ENCODE data around the gene ITIH4. TPM values are rescaled to one million over a fixed set of nuclear protein-coding genes. Genes with fewer than 3 reads are reported as not detected.

The ITIH4 gene
- total RNA-seq, 1 donor from 2014 or later, result 6.3 TPM

DNA sequence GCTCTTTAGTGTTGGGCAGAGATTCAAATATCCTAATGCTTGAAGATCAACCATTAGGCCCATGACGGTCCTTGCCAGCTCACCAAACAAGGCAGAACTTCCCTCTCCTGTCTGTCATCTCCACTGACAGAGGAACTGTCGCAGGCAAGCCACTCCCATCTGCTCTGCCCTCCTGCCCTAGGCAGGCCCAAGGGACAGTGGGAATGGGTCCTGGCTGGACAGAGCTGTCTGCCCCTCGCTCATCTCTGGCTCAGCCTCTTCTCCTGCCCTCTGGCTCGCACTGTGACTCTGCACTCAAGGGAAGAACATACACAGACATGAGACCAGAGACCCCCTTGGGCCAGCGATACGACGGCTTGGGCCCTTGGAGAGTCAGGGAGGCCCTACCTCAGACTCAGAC is 12.0 kb upstream of the ITIH4 start:
- TF ChIP-seq, protein P1, sequence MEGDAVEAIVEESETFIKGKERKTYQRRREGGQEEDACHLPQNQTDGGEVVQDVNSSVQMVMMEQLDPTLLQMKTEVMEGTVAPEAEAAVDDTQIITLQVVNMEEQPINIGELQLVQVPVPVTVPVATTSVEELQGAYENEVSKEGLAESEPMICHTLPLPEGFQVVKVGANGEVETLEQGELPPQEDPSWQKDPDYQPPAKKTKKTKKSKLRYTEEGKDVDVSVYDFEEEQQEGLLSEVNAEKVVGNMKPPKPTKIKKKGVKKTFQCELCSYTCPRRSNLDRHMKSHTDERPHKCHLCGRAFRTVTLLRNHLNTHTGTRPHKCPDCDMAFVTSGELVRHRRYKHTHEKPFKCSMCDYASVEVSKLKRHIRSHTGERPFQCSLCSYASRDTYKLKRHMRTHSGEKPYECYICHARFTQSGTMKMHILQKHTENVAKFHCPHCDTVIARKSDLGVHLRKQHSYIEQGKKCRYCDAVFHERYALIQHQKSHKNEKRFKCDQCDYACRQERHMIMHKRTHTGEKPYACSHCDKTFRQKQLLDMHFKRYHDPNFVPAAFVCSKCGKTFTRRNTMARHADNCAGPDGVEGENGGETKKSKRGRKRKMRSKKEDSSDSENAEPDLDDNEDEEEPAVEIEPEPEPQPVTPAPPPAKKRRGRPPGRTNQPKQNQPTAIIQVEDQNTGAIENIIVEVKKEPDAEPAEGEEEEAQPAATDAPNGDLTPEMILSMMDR (conservative IDR thresholded peaks at IDR 0.05), result no peak
- no peak overlapping the region for H3K27ac Mint-ChIP-seq (ENCODE audit: unreplicated experiment)
- H3K9me3 Mint-ChIP-seq, result no peaks in the 10 kb centered on the region
- H3K27me3 Mint-ChIP-seq (ENCODE audit: low read depth), result no peaks in the 10 kb centered on the region
- no peak for DNase-seq (ENCODE audit: low read depth, low spot score)
- peaks cover 39% of the 10 kb centered on the region for H3K4me1 Mint-ChIP-seq
- H3K36me3 Mint-ChIP-seq (ENCODE audit: low read depth), result peaks cover 3% of the 10 kb centered on the region
- H3K4me3 Mint-ChIP-seq, result no peak overlapping the region

DNA sequence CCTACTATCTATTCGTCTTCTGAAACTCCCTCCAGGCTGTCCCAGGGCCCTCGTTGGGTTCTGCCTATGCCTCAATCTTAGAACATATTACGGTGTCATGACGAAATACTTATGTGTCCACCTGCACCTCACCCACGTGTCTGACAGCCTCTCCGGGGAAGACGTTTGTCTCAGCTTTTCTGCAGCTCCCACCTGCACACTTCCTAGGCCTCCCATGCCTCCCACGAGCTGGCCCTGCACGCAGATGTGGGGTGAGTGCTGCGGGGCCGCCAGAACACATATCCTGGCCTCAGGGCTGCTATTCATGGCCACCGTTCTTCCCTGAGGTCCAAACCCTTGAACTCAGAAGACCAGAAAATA is 11.5 kb upstream of the ITIH4 start:
- H3K9me3 Mint-ChIP-seq, result no peaks in the 10 kb centered on the region
- no peak overlapping the region for H3K4me3 Mint-ChIP-seq
- no peak for DNase-seq (ENCODE audit: low read depth, low spot score)
- peaks cover 39% of the 10 kb centered on the region for H3K4me1 Mint-ChIP-seq
- no peaks in the 10 kb centered on the region for H3K27me3 Mint-ChIP-seq (ENCODE audit: low read depth)
- TF ChIP-seq, protein P1 (conservative IDR thresholded peaks at IDR 0.05), result no peak
- peaks cover 3% of the 10 kb centered on the region for H3K36me3 Mint-ChIP-seq (ENCODE audit: low read depth)
- no peak overlapping the region for H3K27ac Mint-ChIP-seq (ENCODE audit: unreplicated experiment)

DNA sequence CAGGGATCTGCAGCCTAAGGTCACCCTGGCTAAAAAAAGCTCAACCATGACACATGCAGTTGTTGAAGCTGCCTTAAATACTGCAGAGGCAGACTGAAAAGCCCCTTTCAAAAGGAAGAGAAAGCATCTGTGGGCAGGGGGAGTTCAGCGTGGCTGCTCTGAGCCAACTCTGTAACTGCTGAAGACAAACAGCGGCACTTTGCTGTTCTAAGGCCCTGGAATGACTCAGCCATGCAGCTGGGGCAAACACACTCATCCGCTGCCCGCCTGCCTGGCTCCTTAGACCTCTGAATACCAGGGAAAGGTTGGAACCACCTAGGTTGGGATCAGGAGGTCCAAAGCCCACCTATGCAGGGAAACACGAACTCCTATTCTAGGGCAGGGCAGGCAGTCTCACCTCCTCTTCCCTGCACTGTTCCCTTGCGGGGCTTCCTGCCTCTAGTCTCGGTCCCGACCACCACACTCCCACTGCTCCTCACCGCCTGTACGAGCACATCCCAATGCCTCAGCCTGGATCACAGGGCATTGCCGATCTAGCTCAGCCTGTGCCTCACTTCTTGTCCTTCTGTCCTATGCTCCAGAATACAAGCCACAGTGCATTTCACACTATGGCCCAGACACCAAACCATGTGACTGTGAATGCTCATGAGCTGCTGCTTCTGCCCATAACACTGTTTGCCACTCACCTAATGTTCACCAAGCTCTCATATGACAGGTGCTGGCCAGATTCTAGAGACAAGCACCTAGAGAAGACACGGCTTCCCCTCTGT is 10.9 kb upstream of the ITIH4 start:
- TF ChIP-seq, protein P1 (conservative IDR thresholded peaks at IDR 0.05), result no peak
- Mint-ChIP-seq H3K27me3 (ENCODE audit: low read depth) (no peaks in the 10 kb centered on the region), H3K4me1 (peaks cover 44% of the 10 kb centered on the region), H3K4me3 (peak overlapping the region; percentile 51), H3K36me3 (ENCODE audit: low read depth) (peaks cover 3% of the 10 kb centered on the region), H3K9me3 (no peaks in the 10 kb centered on the region), H3K27ac (ENCODE audit: unreplicated experiment) (peak overlapping the region; percentile 78)
- no peak for DNase-seq (ENCODE audit: low read depth, low spot score)

DNA sequence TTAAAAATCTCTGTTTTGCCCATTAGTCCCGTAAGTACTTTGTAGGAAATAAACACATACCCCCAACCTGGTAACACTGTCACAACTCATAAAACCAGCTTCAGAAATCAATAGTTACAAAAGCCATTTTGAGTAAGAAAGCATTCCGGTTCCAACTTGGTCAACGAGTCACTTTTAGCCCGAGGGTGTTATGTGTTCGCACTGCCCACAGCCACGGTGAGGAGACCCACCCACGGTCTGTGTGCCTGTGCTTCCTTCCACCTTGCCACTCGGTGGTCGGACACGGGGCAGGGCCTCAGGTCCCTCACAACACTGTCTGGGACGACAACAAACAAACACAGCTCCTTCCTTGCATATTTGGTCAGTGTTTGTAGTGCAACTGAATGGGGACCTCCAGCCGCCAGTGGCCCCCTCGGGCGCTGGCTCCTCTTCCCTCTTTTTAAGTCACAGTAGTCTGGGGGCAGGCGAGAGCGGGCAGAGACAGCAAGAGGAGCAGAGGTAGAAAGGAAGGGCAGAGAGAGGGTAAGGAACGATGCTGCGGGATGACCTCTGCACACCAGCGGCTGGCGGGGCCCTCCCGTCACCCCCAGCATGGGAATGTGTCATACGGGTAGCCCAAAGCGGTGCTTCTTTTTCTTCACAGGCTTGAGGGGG is 9.5 kb upstream of the ITIH4 start:
- peaks cover 53% of the 10 kb centered on the region for H3K4me1 Mint-ChIP-seq
- no peak overlapping the region for H3K4me3 Mint-ChIP-seq
- no peaks in the 10 kb centered on the region for H3K27me3 Mint-ChIP-seq (ENCODE audit: low read depth)
- peak overlapping the region; percentile 93 for H3K27ac Mint-ChIP-seq (ENCODE audit: unreplicated experiment)
- DNase-seq (ENCODE audit: low read depth, low spot score), result no peak
- H3K36me3 Mint-ChIP-seq (ENCODE audit: low read depth), result peaks cover 3% of the 10 kb centered on the region
- no peaks in the 10 kb centered on the region for H3K9me3 Mint-ChIP-seq
- TF ChIP-seq, protein P1 (conservative IDR thresholded peaks at IDR 0.05), result no peak

DNA sequence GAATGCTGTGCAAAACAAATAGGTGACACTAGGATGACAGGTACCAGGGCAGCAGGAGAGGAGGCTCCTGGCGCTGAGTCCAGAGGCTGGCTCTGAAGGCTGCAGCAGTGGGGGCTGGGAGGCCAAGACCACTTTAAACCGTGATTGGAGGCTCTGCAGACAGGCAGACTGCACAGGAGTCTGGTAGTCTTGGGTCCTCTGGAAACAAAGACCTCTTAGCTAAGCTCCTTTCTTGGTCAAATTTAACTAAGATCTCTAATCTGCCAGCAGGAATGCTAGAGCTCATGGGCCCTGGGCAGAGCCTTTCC is 8.8 kb upstream of the ITIH4 start:
- TF ChIP-seq, protein P1 (conservative IDR thresholded peaks at IDR 0.05), result no peak
- Mint-ChIP-seq H3K4me1 (peaks cover 61% of the 10 kb centered on the region), H3K27ac (ENCODE audit: unreplicated experiment) (no peak overlapping the region), H3K36me3 (ENCODE audit: low read depth) (peaks cover 3% of the 10 kb centered on the region), H3K9me3 (no peaks in the 10 kb centered on the region), H3K27me3 (ENCODE audit: low read depth) (no peaks in the 10 kb centered on the region), H3K4me3 (no peak overlapping the region)
- DNase-seq (ENCODE audit: low read depth, low spot score), result no peak

Data from neural crest cell (in vitro differentiated cells).